Heart right ventricle (tissue), 16 donors: ENCODE results near the gene PGBD2. TPM values are rescaled to one million over a fixed set of nuclear protein-coding genes. Genes with fewer than 3 reads are reported as not detected.

Source experiments
- ATAC-seq, 8 donors: fragments of 200-7000 bp; cut with Tn5 transposase; one replicate each; pipeline ENCODE4 v1.9.1; 2020; ENCODE audit warnings: mild to moderate bottlenecking in 8 of 8, moderate library complexity in 8 of 8, moderate number of reproducible peaks in 1 of 8
- DNase-seq, 2 donors: peaks; one replicate each; pipeline ENCODE4 v3.0.0-alpha.2; 2020
- H3K27ac ChIP-seq, 10 donors: fragments of 200-600 bp; sonication (generic) in 2 of 10; one replicate each; pipeline versions ENCODE4 v1.5.0 to v1.8.0; 2020 to 2022; ENCODE audit warnings: mild to moderate bottlenecking in 3 of 10
- H3K27me3 ChIP-seq, 7 donors: fragments of 200-600 bp; one replicate each; pipeline ENCODE4 v1.8.0; 2021 to 2022; ENCODE audit warnings: mild to moderate bottlenecking in 2 of 7
- H3K36me3 ChIP-seq, 9 donors: fragments of 200-600 bp; sonication (generic) in 1 of 9; one replicate each; pipeline versions ENCODE4 v1.5.0 to v1.8.0; 2020 to 2022; ENCODE audit warnings: mild to moderate bottlenecking in 2 of 9
- H3K4me1 ChIP-seq, 9 donors: fragments of 200-600 bp; sonication (generic) in 1 of 9; one replicate each; pipeline versions ENCODE4 v1.5.0 to v1.8.0; 2020 to 2022; ENCODE audit warnings: mild to moderate bottlenecking in 4 of 9
- H3K4me3 ChIP-seq, 10 donors: fragments of 200-600 bp; sonication (generic) in 2 of 10; one replicate each; pipeline versions ENCODE4 v1.5.0 to v1.8.0; 2020 to 2022; ENCODE audit warnings: mild to moderate bottlenecking in 7 of 10, moderate library complexity in 2 of 10
- H3K9me3 ChIP-seq, 11 donors: fragments of 200-600 bp in 10 of 11; sonication (generic) in 2 of 11; one replicate each; pipeline versions ENCODE4 v1.5.0 to v1.8.0; 2013 to 2022; ENCODE audit warnings: mild to moderate bottlenecking in 2 of 11, control low read depth in 1 of 11, moderate library complexity in 1 of 11
- CTCF ChIP-seq, 9 donors: fragments of 200-600 bp; sonication (generic) in 2 of 9; IDR thresholded peaks; one replicate each; pipeline versions ENCODE4 v1.5.0 to v1.8.0; 2021 to 2022; ENCODE audit warnings: antibody characterized with exemption in 9 of 9, mild to moderate bottlenecking in 5 of 9, moderate library complexity in 1 of 9
- WGBS, 2 donors: extraction: QIAGEN DNeasy Blood & Tissue Kit; methylation state at CpG; one replicate each; pipeline ENCODE4 v1.1.7; 2013; ENCODE audit warnings: inconsistent platforms in 1 of 2; 5-methylcytosine and 5-hydroxymethylcytosine counted together
- intact Hi-C, 10 donors: fragments of 100-400 bp; cut with DNase I; formaldehyde crosslinking; loops; one replicate each; pipeline versions ENCODE4 v1.11.1 to v1.14.2; 2022
- polyA plus RNA-seq, 2 donors: library from polyadenylated mRNA; stranded (reverse); fragments of 200-250 nt; gene quantifications; one replicate each; pipeline ENCODE4 v1.2.3, GENCODE V29; 2013
- total RNA-seq, 10 donors: library from RNA; stranded (reverse); fragmentation: NEBNext Ultra II Directional in 3 of 10; extraction: Animal tissue kit (Norgen Biotek cat#: 25700) in 3 of 10; gene quantifications; one replicate each; pipeline versions ENCODE4 v1.2.1 to v1.2.4, GENCODE V29; 2021 to 2023
- donor health status: Arrhythmogenic right ventricular cardiomyopathy.
- donor health status: ischemic (EF 13 %, LVEDD 7.1; RV severe dilation, severe dysfunction).
- donor health status: healthy with polysubstance abuse.
- donor health status: DM: no; HTN: yes; CAD: no.
- donor health status: DM: no; HTN: no; CAD: no.
- donor health status: ischemic (EF 25% LVEDD 6.9; RV normal size, moderate dysfunction).
- donor health status: ischemic (EF 25% LVEDD 5.7; RV mildly dilated, moderate dysfunction).
- donor health status: healthy.
- donor health status: DM: yes; HTN: yes; CAD: no.
- donor health status: Ischemic cardiomyopathy.
- donor health status: ischemic (EF 35%, LVEDD 5.7; RV mildly dilated, moderate dysfunction).
- donor health status: nonischemic (EF 11% LVEDD 7.7; RV severe dilation, severe dysfunction).
- donor health status: DM: yes; HTN: yes; CAD: no.
- donor health status: PGD.
- donor health status: ischemic (EF 29% LVEDD 5.4; RV normal size, mild dysfunction).
- donor health status: nonischemic (EF 23%, LVEDD 6.1; RV moderate dilation, normal function).

PGBD2 gene
- total and polyA plus RNA-seq, 12 donors = 1.3 to 3.4 (median 2.2) TPM

- WGBS, 2 donors = 30 to 31% methylated on average over 4 of the region's 4 CpGs
- intact Hi-C loops = loop anchor here in 5 of 10 donors (1.0 to 2.0 kb wide), 8 partner anchors 31 to 79 kb away; partner anchors contain the start of genes ZNF672 (in 2 of the 5) and ZNF692 (in 2 of the 5)
These were observed 400 bp upstream of the PGBD2 start for GRCh38 chr1:248905662-248906008.

GRCh38 chr1:248906753-248907661 is 972 bp downstream of the PGBD2 start:
- Histone ChIP-seq H3K9me3 (no peaks in the 10 kb centered on the region), H3K4me1 (peaks cover 0 to 25% (median 15%) of the 10 kb centered on the region in 9 donors), H3K27me3 (no peaks in the 10 kb centered on the region), H3K4me3 (peak overlapping the region; percentile 40 to 80 (median 68)), H3K36me3 (peaks cover 0 to 7% (median 0%) of the 10 kb centered on the region in 9 donors), H3K27ac (peak overlapping the region; percentile 81 to 95 (median 86))
- TF ChIP-seq CTCF (IDR thresholded peaks at IDR 0.05) = no peak
- peak in 1 of 8 donors; percentile 15 for ATAC-seq
- no peak for DNase-seq
- intact Hi-C loops = loop anchor here in 3 of 10 donors (1.0 to 2.0 kb wide), 6 partner anchors 32 to 81 kb away; partner anchors contain the start of genes ZNF672 (in 2 of the 3) and ZNF692 (in 2 of the 3)
- WGBS, 2 donors = 19 to 23% methylated on average over 18 of the region's 18 CpGs

More at GRCh38 chr1:248905662-248906008, 400 bp upstream of the PGBD2 start:
- H3K4me1 ChIP-seq = peaks cover 0 to 25% (median 15%) of the 10 kb centered on the region in 9 donors
- ATAC-seq = no peak
- H3K36me3 ChIP-seq = peaks cover 0 to 6% (median 0%) of the 10 kb centered on the region in 9 donors
- H3K9me3 ChIP-seq = no peaks in the 10 kb centered on the region
- peaks cover 0 to 5% (median 0%) of the 10 kb centered on the region in 7 donors for H3K27me3 ChIP-seq
- TF ChIP-seq CTCF (IDR thresholded peaks at IDR 0.05) = no peak
- no peak for DNase-seq
- H3K27ac ChIP-seq = peak overlapping the region; percentile 72 to 98 (median 88)
- H3K4me3 ChIP-seq = peak overlapping the region; percentile 36 to 80 (median 68)

GRCh38 chr1:248910761-248911160 is 4.7 kb downstream of the PGBD2 start:
- intact Hi-C loops = no loop called here
- peaks cover 0 to 29% (median 11%) of the 10 kb centered on the region in 9 donors for H3K4me1 ChIP-seq

More at GRCh38 chr1:248910761-248911160, 4.7 kb downstream of the PGBD2 start:
- DNase-seq (no peak), ATAC-seq (no peak)
- WGBS, 2 donors = 93 to 94% methylated on average over 6 of the region's 6 CpGs
- peaks cover 0 to 29% (median 4%) of the 10 kb centered on the region in 9 donors for H3K36me3 ChIP-seq
- H3K27ac ChIP-seq = no peak overlapping the region
- H3K27me3 ChIP-seq = no peaks in the 10 kb centered on the region
- H3K4me3 ChIP-seq = no peak overlapping the region
- no peak for TF ChIP-seq CTCF (IDR thresholded peaks at IDR 0.05)
- H3K9me3 ChIP-seq = no peaks in the 10 kb centered on the region
